GM18520 (cell line): Measurements from ENCODE around the gene SLC45A3.

Experiments
- ATAC-seq: cut with Tn5 transposase; IDR thresholded peaks from one replicate; pipeline ENCODE4 v1.9.1; 2021; ENCODE audit not compliant: unreplicated experiment

SLC45A3 gene

GRCh38 chr1:205669341-205670149 lies 10.8 kb downstream of the SLC45A3 start:
- ATAC-seq: no peak

GRCh38 chr1:205668951-205669340 lies 11.4 kb downstream of the SLC45A3 start:
- no peak for ATAC-seq

GRCh38 chr1:205667909-205668643 lies 12.2 kb downstream of the SLC45A3 start:
- ATAC-seq: no peak

- no peak for ATAC-seq
Measured at GRCh38 chr1:205666372-205667166, 13.7 kb downstream of the SLC45A3 start.

GRCh38 chr1:205665201-205666045 lies 14.9 kb downstream of the SLC45A3 start:
- ATAC-seq: no peak

GRCh38 chr1:205664399-205665017 lies 15.8 kb downstream of the SLC45A3 start:
- no peak for ATAC-seq

GRCh38 chr1:205663286-205663936 lies 16.9 kb downstream of the SLC45A3 start:
- ATAC-seq: no peak

GRCh38 chr1:205662791-205663190 lies 17.5 kb downstream of the SLC45A3 start:
- no peak for ATAC-seq

GRCh38 chr1:205662135-205662738 lies 18.1 kb downstream of the SLC45A3 start:
- no peak for ATAC-seq

- no peak for ATAC-seq
Measured at GRCh38 chr1:205661429-205662134, 18.7 kb downstream of the SLC45A3 start.

- no peak for ATAC-seq
Measured at GRCh38 chr1:205660361-205660760, 19.9 kb downstream of the SLC45A3 start.

GRCh38 chr1:205658943-205659581 lies 21.2 kb downstream of the SLC45A3 start:
- ATAC-seq: no peak

GRCh38 chr1:205656236-205656635 lies 24.1 kb downstream of the SLC45A3 start:
- no peak for ATAC-seq

- no peak for ATAC-seq
Measured at GRCh38 chr1:205652984-205653383, 27.3 kb downstream of the SLC45A3 start.

GRCh38 chr1:205650241-205650640 lies 30.1 kb downstream of the SLC45A3 start:
- ATAC-seq: no peak

GRCh38 chr1:205645519-205645918 lies 34.8 kb downstream of the SLC45A3 start:
- ATAC-seq: no peak

GRCh38 chr1:205642679-205643307 lies 37.5 kb downstream of the SLC45A3 start:
- no peak for ATAC-seq

GRCh38 chr1:205639567-205639966 lies 40.7 kb downstream of the SLC45A3 start:
- ATAC-seq: no peak
